ENCODE measurements around the gene ATF4.

DNA sequence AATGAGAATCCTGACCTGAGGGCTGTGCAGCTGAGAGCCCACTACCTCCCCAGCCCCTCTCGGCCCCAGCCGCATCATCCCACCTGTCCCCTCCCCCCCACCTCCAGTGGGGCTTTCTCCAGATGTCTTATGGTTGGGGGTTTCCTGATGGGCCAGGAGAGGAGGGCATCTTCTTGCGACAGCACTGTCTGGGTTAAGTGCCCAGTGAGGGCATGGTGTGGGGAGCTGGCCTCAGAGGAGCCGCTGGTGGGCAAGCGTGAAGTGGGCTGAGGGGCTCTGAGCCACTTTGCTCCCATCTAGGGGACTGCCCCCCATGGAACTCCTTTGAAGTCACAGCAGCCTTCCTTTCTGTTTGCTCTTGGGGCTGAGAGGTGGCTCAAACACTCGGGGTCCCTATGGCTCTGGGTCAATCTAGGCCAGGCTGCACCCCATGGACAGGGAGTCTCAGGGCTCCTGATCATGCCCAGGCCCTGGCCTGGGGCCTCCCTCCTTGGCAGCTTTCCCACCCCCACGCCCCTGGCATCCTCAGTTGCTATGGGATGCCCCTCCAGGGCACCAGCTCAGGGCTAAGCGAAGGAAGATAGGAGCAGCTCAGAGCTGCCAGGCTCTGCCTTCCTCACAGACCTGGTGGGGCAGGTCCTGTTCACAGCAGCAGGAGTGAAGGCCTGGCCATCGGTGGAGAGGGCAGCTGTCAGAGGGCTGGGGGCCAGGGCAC is 29.2 kb upstream of the ATF4 start:
- TF ChIP-seq POLR2AphosphoS5 (IDR thresholded peaks at IDR 0.05; ENCODE audit: low read depth, low read length) (no peak), SIN3A (IDR thresholded peaks at IDR 0.05; ENCODE audit: borderline replicate concordance, insufficient read depth, low read length) (no peak), TAF1 (IDR thresholded peaks at IDR 0.05; ENCODE audit: borderline replicate concordance, insufficient read depth, low read length) (no peak)
- TF ChIP-seq, protein P1, sequence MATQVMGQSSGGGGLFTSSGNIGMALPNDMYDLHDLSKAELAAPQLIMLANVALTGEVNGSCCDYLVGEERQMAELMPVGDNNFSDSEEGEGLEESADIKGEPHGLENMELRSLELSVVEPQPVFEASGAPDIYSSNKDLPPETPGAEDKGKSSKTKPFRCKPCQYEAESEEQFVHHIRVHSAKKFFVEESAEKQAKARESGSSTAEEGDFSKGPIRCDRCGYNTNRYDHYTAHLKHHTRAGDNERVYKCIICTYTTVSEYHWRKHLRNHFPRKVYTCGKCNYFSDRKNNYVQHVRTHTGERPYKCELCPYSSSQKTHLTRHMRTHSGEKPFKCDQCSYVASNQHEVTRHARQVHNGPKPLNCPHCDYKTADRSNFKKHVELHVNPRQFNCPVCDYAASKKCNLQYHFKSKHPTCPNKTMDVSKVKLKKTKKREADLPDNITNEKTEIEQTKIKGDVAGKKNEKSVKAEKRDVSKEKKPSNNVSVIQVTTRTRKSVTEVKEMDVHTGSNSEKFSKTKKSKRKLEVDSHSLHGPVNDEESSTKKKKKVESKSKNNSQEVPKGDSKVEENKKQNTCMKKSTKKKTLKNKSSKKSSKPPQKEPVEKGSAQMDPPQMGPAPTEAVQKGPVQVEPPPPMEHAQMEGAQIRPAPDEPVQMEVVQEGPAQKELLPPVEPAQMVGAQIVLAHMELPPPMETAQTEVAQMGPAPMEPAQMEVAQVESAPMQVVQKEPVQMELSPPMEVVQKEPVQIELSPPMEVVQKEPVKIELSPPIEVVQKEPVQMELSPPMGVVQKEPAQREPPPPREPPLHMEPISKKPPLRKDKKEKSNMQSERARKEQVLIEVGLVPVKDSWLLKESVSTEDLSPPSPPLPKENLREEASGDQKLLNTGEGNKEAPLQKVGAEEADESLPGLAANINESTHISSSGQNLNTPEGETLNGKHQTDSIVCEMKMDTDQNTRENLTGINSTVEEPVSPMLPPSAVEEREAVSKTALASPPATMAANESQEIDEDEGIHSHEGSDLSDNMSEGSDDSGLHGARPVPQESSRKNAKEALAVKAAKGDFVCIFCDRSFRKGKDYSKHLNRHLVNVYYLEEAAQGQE (IDR thresholded peaks at IDR 0.05; ENCODE audit: insufficient read depth in 1 of 2, low read depth in 2 of 2, low read length in 2 of 2), result no peak
